KMS-11 (cell line): ENCODE data around the gene DNM3.

ENCODE experiments used
- H2AFZ ChIP-seq: fragments of 200-600 bp; sonication (generic); 2 replicates; pipeline ENCODE4 v1.6.1; 2016; ENCODE audit warnings: antibody characterized with exemption, mixed run types, low read depth
- H3K27ac ChIP-seq: fragments of 200-600 bp; sonication (generic); 2 replicates; pipeline ENCODE4 v1.6.1; 2016; ENCODE audit warnings: mild to moderate bottlenecking, mixed run types
- H3K27me3 ChIP-seq: fragments of 200-600 bp; sonication (generic); 2 replicates; pipeline ENCODE4 v1.6.1; 2017; ENCODE audit warnings: mild to moderate bottlenecking, low read depth, mixed run types, moderate library complexity; ENCODE audit not compliant: insufficient read depth
- H3K36me3 ChIP-seq: fragments of 200-600 bp; sonication (generic); 2 replicates; pipeline ENCODE4 v1.6.1; 2017; ENCODE audit warnings: mild to moderate bottlenecking, mixed run types; ENCODE audit not compliant: insufficient read depth
- H3K4me1 ChIP-seq: fragments of 200-600 bp; sonication (generic); 2 replicates; pipeline ENCODE4 v1.6.1; 2016; ENCODE audit warnings: mild to moderate bottlenecking, low read depth, mixed run types; ENCODE audit not compliant: poor library complexity, severe bottlenecking
- H3K4me2 ChIP-seq: fragments of 200-600 bp; sonication (generic); 2 replicates; pipeline ENCODE4 v1.7.0; 2016; ENCODE audit warnings: mild to moderate bottlenecking, mixed run types
- H3K4me3 ChIP-seq: fragments of 200-600 bp; sonication (generic); IDR thresholded peaks from 2 replicates; pipeline ENCODE4 v1.6.1; 2017; ENCODE audit warnings: low read depth, low read length, mixed read lengths; ENCODE audit not compliant: insufficient read depth
- H3K79me2 ChIP-seq: fragments of 200-600 bp; sonication (generic); 2 replicates; pipeline ENCODE4 v1.6.1; 2016; ENCODE audit warnings: low read depth, mixed run types; ENCODE audit not compliant: insufficient read depth
- H3K9ac ChIP-seq: fragments of 200-600 bp; sonication (generic); 2 replicates; pipeline ENCODE4 v1.6.1; 2016; ENCODE audit warnings: mild to moderate bottlenecking, mixed run types
- H4K20me1 ChIP-seq: fragments of 200-600 bp; sonication (generic); 2 replicates; pipeline ENCODE4 v1.6.1; 2016; ENCODE audit warnings: mild to moderate bottlenecking, mixed run types; ENCODE audit not compliant: insufficient read depth
- CTCF ChIP-seq: fragments of 200-600 bp; sonication (generic); conservative IDR thresholded peaks from 2 replicates; pipeline ENCODE4 v1.6.1; 2017; ENCODE audit warnings: low read depth, mild to moderate bottlenecking, antibody characterized with exemption, low read length, moderate library complexity, mixed read lengths

Gene DNM3

GRCh38 chr1:171852272-171852671 is 11.0 kb downstream of the DNM3 start:
- Histone ChIP-seq H3K27ac (no peak overlapping the region), H4K20me1 (no peaks in the 10 kb centered on the region), H3K27me3 (no peaks in the 10 kb centered on the region), H2AFZ (no peak overlapping the region), H3K4me2 (no peak overlapping the region), H3K79me2 (no peaks in the 10 kb centered on the region), H3K4me3 (no peak overlapping the region), H3K36me3 (no peaks in the 10 kb centered on the region), H3K4me1 (no peaks in the 10 kb centered on the region), H3K9ac (no peak overlapping the region)
- TF ChIP-seq CTCF: no peak

GRCh38 chr1:171855381-171855780 is 14.1 kb downstream of the DNM3 start:
- Histone ChIP-seq H2AFZ (no peak overlapping the region), H3K27ac (no peak overlapping the region), H4K20me1 (no peaks in the 10 kb centered on the region), H3K36me3 (no peaks in the 10 kb centered on the region), H3K9ac (no peak overlapping the region), H3K4me1 (no peaks in the 10 kb centered on the region), H3K4me2 (no peak overlapping the region), H3K27me3 (no peaks in the 10 kb centered on the region), H3K79me2 (no peaks in the 10 kb centered on the region), H3K4me3 (no peak overlapping the region)
- no peak for TF ChIP-seq CTCF

- no peak overlapping the region for H2AFZ ChIP-seq
- H3K79me2 ChIP-seq: no peaks in the 10 kb centered on the region
- H3K4me3 ChIP-seq: no peak overlapping the region
- H3K36me3 ChIP-seq: no peaks in the 10 kb centered on the region
- no peak overlapping the region for H3K4me2 ChIP-seq
- no peaks in the 10 kb centered on the region for H4K20me1 ChIP-seq
- H3K4me1 ChIP-seq: no peaks in the 10 kb centered on the region
- no peak overlapping the region for H3K27ac ChIP-seq
- no peaks in the 10 kb centered on the region for H3K27me3 ChIP-seq
- TF ChIP-seq CTCF: no peak
- H3K9ac ChIP-seq: no peak overlapping the region
These were observed 17.4 kb downstream of the DNM3 start for GRCh38 chr1:171858696-171859095.

- Histone ChIP-seq H3K4me3 (no peak overlapping the region), H3K9ac (no peak overlapping the region), H3K27ac (no peak overlapping the region), H3K4me2 (no peak overlapping the region), H3K79me2 (no peaks in the 10 kb centered on the region), H3K27me3 (no peaks in the 10 kb centered on the region), H2AFZ (no peak overlapping the region), H3K4me1 (peaks cover 11% of the 10 kb centered on the region), H3K36me3 (no peaks in the 10 kb centered on the region), H4K20me1 (no peaks in the 10 kb centered on the region)
- TF ChIP-seq CTCF: no peak
These were observed 19.4 kb downstream of the DNM3 start for GRCh38 chr1:171860696-171861095.
